ENCODE data around the gene SPOCK2.

GRCh38 chr10:72081772-72082590 is 6.4 kb downstream of the SPOCK2 start:
- TF ChIP-seq POLR2A (IDR thresholded peaks at IDR 0.05; ENCODE audit: low read depth, low read length) (no peak), POLR2AphosphoS5 (IDR thresholded peaks at IDR 0.05; ENCODE audit: low read depth, low read length) (no peak), TAF1 (IDR thresholded peaks at IDR 0.05; ENCODE audit: low read depth, low read length) (no peak), SPI1 (IDR thresholded peaks at IDR 0.05; ENCODE audit: low read depth, low read length) (no peak)

Measured in GM12891 (cell line).